HepG2 (cell line): Measurements from ENCODE around the gene TENT4B. TPM values are rescaled to one million over a fixed set of nuclear protein-coding genes. Genes with fewer than 3 reads are reported as not detected.
A peak's percentile ranks its signal among the peaks of the same experiment; 100 is the strongest.

Experiments used
- AKAP8 ChIP-seq: sonication (generic); formaldehyde crosslinking; IDR thresholded peaks from 2 replicates; pipeline ENCODE4 v1.5.1; 2020; ENCODE audit warnings: mild to moderate bottlenecking, missing genetic modification reagents
- CREM ChIP-seq, 2 experiments: sonication (generic) in 1 of 2; formaldehyde crosslinking in 1 of 2; IDR thresholded peaks; 2 replicates each; pipeline versions ENCODE4 v1.4.0 to v1.6.1; 2016 to 2020; ENCODE audit warnings: antibody characterized with exemption in 1 of 2, mild to moderate bottlenecking in 1 of 2, missing genetic modification reagents in 1 of 2
- HOXA5 ChIP-seq: sonication (generic); formaldehyde crosslinking; IDR thresholded peaks from 2 replicates; pipeline ENCODE4 v1.4.0; 2020; ENCODE audit warnings: missing genetic modification reagents
- PHF5A ChIP-seq: IDR thresholded peaks from one replicate; pipeline ENCODE4 v1.6.1; 2018; ENCODE audit warnings: low read depth, missing genetic modification reagents; ENCODE audit not compliant: unreplicated experiment
- ZBTB38 ChIP-seq: sonication (generic); formaldehyde crosslinking; IDR thresholded peaks from 2 replicates; pipeline ENCODE4 v1.5.1; 2020; ENCODE audit warnings: mild to moderate bottlenecking, missing genetic modification reagents
- ZNF619 ChIP-seq: sonication (generic); formaldehyde crosslinking; IDR thresholded peaks from 2 replicates; pipeline ENCODE4 v1.4.0; 2020; ENCODE audit warnings: mild to moderate bottlenecking, missing genetic modification reagents
- polyA plus RNA-seq, 8 experiments: library from polyadenylated mRNA; depleted of rRNA in 3 of 8; stranded (reverse) in 7 of 8; unstranded in 1 of 8; fragments of >200 nt; fragmentation: Illumina TruSeq in 4 of 8; extraction: Trizol in 4 of 8; gene quantifications; 2 replicates each; pipeline versions ENCODE4 v1.2.1 to v1.2.3, GENCODE V29; 2011 to 2016; ENCODE audit warnings: low read depth in 4 of 8, missing spikeins in 1 of 8, mixed read lengths in 1 of 8; ENCODE audit not compliant: insufficient read depth in 1 of 8
- total RNA-seq, 5 experiments: library from RNA; depleted of rRNA; stranded (reverse); fragments of >200 nt; fragmentation: Illumina TruSeq; extraction: Trizol; gene quantifications; 2 replicates each; pipeline ENCODE4 v1.2.3, GENCODE V29; 2016; ENCODE audit warnings: low read depth in 1 of 5
- TF ChIP-seq, protein P1 (sequence below): IDR thresholded peaks from 2 replicates; pipeline ENCODE4 v1.6.1; 2018; ENCODE audit warnings: missing genetic modification reagents
- TF ChIP-seq, protein P2 (sequence below), 2 experiments: sonication (generic) in 1 of 2; formaldehyde crosslinking in 1 of 2; IDR thresholded peaks; 2 replicates each; pipeline versions ENCODE4 v1.6.1 to v1.9.0; 2014 to 2022; ENCODE audit warnings: antibody characterized with exemption in 1 of 2, borderline replicate concordance in 1 of 2, inconsistent platforms in 1 of 2, low read depth in 1 of 2, missing genetic modification reagents in 1 of 2
- TF ChIP-seq, protein P3 (sequence below): sonication (generic); formaldehyde crosslinking; IDR thresholded peaks from 2 replicates; pipeline ENCODE4 v1.4.0; 2020; ENCODE audit warnings: mild to moderate bottlenecking, missing genetic modification reagents
- TF ChIP-seq, protein P4 (sequence below): sonication (generic); formaldehyde crosslinking; IDR thresholded peaks from 2 replicates; pipeline ENCODE4 v1.4.0; 2020; ENCODE audit warnings: missing genetic modification reagents
- TF ChIP-seq, protein P5 (sequence below): sonication (generic); formaldehyde crosslinking; IDR thresholded peaks from 2 replicates; pipeline ENCODE4 v1.4.0; 2020; ENCODE audit warnings: mild to moderate bottlenecking, missing genetic modification reagents
- TF ChIP-seq, protein P6 (sequence below): sonication (generic); formaldehyde crosslinking; IDR thresholded peaks from 2 replicates; pipeline ENCODE4 v1.4.0; 2020; ENCODE audit warnings: missing genetic modification reagents

TENT4B gene
- total and polyA plus RNA-seq, 2 of the 13 experiments (the other 11 are each of a cell fraction or from before 2014, with no cell fraction given) = 15.0 to 32.8 TPM

DNA sequence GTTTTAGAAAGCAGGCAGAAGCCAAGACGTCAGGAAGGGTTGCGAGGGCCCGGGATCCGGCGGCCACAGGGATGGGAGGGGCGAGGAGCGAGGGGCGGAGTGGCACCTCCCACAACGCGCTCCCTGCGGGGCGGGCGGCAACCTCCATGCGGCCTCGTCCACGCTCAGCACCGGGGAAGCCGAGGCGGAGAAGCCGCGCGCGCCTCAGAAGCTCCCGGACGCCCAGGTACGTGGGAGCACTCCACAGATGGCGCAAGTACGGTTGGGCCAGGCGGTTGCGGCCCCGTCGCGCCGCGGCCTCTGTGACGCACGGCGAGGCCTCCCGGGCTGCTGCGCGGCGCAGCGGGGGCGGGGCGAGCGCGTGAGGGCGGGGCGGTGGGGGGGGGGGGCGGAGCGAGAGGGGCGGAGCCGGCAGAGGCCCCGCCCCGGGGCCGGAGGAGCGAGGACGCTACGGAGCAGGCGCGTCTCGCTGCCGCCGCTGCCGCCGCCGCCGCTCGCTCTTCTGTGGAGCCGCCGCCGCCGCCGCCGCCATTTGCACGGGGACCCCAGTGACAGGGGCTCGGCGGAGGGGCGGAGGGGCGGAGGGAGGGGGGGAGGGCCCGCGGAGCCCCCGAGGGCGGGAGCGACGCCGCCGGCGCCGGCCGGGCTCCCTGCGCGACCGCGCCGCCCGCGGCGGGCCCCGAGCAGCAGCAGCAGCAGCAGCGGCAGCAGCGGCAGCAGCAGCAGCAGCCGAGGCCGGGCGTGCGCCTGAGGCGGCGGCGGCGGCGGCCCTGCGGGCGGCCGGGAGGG lies at the start of gene TENT4B (continued):
- TF ChIP-seq HOXA5 (CRISPR knock-in tag) (0 out of 2 replicates have a peak, but pooled peaks have one; percentile 50), AKAP8 (peak; percentile 87; the same call in 1 of the 2 replicates), CREM (IDR thresholded peaks at IDR 0.05) (no peak), CREM (CRISPR knock-in tag; IDR thresholded peaks at IDR 0.05) (no peak), ZBTB38 (peak; percentile 88), ZNF619 (CRISPR knock-in tag) (peak; percentile 84), PHF5A (CRISPR knock-in tag) (no peak)
- TF ChIP-seq, protein P1, sequence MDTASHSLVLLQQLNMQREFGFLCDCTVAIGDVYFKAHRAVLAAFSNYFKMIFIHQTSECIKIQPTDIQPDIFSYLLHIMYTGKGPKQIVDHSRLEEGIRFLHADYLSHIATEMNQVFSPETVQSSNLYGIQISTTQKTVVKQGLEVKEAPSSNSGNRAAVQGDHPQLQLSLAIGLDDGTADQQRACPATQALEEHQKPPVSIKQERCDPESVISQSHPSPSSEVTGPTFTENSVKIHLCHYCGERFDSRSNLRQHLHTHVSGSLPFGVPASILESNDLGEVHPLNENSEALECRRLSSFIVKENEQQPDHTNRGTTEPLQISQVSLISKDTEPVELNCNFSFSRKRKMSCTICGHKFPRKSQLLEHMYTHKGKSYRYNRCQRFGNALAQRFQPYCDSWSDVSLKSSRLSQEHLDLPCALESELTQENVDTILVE (CRISPR knock-in tag) = 0 out of 2 replicates have a peak, but pooled peaks have one; percentile 26
- TF ChIP-seq, protein P2, sequence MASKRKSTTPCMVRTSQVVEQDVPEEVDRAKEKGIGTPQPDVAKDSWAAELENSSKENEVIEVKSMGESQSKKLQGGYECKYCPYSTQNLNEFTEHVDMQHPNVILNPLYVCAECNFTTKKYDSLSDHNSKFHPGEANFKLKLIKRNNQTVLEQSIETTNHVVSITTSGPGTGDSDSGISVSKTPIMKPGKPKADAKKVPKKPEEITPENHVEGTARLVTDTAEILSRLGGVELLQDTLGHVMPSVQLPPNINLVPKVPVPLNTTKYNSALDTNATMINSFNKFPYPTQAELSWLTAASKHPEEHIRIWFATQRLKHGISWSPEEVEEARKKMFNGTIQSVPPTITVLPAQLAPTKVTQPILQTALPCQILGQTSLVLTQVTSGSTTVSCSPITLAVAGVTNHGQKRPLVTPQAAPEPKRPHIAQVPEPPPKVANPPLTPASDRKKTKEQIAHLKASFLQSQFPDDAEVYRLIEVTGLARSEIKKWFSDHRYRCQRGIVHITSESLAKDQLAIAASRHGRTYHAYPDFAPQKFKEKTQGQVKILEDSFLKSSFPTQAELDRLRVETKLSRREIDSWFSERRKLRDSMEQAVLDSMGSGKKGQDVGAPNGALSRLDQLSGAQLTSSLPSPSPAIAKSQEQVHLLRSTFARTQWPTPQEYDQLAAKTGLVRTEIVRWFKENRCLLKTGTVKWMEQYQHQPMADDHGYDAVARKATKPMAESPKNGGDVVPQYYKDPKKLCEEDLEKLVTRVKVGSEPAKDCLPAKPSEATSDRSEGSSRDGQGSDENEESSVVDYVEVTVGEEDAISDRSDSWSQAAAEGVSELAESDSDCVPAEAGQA (IDR thresholded peaks at IDR 0.05; ENCODE audit: low read depth) = 0 out of 2 replicates have a peak, but pooled peaks have one; percentile 33
- TF ChIP-seq, protein P2 (CRISPR knock-in tag; IDR thresholded peaks at IDR 0.05; ENCODE audit: borderline replicate concordance) = no peak
- TF ChIP-seq, protein P3, sequence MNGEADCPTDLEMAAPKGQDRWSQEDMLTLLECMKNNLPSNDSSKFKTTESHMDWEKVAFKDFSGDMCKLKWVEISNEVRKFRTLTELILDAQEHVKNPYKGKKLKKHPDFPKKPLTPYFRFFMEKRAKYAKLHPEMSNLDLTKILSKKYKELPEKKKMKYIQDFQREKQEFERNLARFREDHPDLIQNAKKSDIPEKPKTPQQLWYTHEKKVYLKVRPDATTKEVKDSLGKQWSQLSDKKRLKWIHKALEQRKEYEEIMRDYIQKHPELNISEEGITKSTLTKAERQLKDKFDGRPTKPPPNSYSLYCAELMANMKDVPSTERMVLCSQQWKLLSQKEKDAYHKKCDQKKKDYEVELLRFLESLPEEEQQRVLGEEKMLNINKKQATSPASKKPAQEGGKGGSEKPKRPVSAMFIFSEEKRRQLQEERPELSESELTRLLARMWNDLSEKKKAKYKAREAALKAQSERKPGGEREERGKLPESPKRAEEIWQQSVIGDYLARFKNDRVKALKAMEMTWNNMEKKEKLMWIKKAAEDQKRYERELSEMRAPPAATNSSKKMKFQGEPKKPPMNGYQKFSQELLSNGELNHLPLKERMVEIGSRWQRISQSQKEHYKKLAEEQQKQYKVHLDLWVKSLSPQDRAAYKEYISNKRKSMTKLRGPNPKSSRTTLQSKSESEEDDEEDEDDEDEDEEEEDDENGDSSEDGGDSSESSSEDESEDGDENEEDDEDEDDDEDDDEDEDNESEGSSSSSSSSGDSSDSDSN (CRISPR knock-in tag) = peak; percentile 75
- TF ChIP-seq, protein P4, sequence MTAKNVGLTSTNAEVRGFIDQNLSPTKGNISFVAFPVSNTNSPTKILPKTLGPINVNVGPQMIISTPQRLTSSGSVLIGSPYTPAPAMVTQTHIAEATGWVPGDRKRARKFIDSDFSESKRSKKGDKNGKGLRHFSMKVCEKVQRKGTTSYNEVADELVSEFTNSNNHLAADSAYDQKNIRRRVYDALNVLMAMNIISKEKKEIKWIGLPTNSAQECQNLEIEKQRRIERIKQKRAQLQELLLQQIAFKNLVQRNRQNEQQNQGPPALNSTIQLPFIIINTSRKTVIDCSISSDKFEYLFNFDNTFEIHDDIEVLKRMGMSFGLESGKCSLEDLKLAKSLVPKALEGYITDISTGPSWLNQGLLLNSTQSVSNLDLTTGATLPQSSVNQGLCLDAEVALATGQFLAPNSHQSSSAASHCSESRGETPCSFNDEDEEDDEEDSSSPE (CRISPR knock-in tag) = peak; percentile 76
- TF ChIP-seq, protein P5, sequence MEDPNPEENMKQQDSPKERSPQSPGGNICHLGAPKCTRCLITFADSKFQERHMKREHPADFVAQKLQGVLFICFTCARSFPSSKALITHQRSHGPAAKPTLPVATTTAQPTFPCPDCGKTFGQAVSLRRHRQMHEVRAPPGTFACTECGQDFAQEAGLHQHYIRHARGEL (CRISPR knock-in tag) = 0 out of 2 replicates have a peak, but pooled peaks have one; percentile 32
- TF ChIP-seq, protein P6, sequence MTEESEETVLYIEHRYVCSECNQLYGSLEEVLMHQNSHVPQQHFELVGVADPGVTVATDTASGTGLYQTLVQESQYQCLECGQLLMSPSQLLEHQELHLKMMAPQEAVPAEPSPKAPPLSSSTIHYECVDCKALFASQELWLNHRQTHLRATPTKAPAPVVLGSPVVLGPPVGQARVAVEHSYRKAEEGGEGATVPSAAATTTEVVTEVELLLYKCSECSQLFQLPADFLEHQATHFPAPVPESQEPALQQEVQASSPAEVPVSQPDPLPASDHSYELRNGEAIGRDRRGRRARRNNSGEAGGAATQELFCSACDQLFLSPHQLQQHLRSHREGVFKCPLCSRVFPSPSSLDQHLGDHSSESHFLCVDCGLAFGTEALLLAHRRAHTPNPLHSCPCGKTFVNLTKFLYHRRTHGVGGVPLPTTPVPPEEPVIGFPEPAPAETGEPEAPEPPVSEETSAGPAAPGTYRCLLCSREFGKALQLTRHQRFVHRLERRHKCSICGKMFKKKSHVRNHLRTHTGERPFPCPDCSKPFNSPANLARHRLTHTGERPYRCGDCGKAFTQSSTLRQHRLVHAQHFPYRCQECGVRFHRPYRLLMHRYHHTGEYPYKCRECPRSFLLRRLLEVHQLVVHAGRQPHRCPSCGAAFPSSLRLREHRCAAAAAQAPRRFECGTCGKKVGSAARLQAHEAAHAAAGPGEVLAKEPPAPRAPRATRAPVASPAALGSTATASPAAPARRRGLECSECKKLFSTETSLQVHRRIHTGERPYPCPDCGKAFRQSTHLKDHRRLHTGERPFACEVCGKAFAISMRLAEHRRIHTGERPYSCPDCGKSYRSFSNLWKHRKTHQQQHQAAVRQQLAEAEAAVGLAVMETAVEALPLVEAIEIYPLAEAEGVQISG (CRISPR knock-in tag) = peak; percentile 64
